Testis (tissue), 2 donors: ENCODE data around the gene RGS9.

Experiments used
- POLR2A ChIP-seq: fragments of 450-650 bp; IDR thresholded peaks from one replicate; pipeline ENCODE4 v1.6.1; 2017; ENCODE audit warnings: antibody characterized with exemption, mild to moderate bottlenecking, moderate library complexity
- TF ChIP-seq, protein P1 (sequence below), 3 experiments: fragments of 450-650 bp in 2 of 3; fragments of 200-600 bp in 1 of 3; sonication (generic) in 1 of 3; IDR thresholded peaks; one replicate each; pipeline ENCODE4 v1.5.1; 2016 to 2019; ENCODE audit warnings: antibody characterized with exemption in 3 of 3, mild to moderate bottlenecking in 2 of 3, moderate library complexity in 1 of 3

- TF ChIP-seq, protein P1, sequence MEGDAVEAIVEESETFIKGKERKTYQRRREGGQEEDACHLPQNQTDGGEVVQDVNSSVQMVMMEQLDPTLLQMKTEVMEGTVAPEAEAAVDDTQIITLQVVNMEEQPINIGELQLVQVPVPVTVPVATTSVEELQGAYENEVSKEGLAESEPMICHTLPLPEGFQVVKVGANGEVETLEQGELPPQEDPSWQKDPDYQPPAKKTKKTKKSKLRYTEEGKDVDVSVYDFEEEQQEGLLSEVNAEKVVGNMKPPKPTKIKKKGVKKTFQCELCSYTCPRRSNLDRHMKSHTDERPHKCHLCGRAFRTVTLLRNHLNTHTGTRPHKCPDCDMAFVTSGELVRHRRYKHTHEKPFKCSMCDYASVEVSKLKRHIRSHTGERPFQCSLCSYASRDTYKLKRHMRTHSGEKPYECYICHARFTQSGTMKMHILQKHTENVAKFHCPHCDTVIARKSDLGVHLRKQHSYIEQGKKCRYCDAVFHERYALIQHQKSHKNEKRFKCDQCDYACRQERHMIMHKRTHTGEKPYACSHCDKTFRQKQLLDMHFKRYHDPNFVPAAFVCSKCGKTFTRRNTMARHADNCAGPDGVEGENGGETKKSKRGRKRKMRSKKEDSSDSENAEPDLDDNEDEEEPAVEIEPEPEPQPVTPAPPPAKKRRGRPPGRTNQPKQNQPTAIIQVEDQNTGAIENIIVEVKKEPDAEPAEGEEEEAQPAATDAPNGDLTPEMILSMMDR (IDR thresholded peaks at IDR 0.05): no peak
- no peak for TF ChIP-seq POLR2A
These were observed 65.8 kb downstream of the RGS9 start for GRCh38 chr17:65202844-65203571.
